ENCODE results near the gene PRKCH. TPM values are rescaled to one million over a fixed set of nuclear protein-coding genes. Genes with fewer than 3 reads are reported as not detected.

The PRKCH gene
- total and polyA plus RNA-seq, 10 of the 15 experiments (the other 5 are each of a cell fraction or from before 2014, with no cell fraction given), result 10.7 to 140 (median 33.2) TPM

DNA sequence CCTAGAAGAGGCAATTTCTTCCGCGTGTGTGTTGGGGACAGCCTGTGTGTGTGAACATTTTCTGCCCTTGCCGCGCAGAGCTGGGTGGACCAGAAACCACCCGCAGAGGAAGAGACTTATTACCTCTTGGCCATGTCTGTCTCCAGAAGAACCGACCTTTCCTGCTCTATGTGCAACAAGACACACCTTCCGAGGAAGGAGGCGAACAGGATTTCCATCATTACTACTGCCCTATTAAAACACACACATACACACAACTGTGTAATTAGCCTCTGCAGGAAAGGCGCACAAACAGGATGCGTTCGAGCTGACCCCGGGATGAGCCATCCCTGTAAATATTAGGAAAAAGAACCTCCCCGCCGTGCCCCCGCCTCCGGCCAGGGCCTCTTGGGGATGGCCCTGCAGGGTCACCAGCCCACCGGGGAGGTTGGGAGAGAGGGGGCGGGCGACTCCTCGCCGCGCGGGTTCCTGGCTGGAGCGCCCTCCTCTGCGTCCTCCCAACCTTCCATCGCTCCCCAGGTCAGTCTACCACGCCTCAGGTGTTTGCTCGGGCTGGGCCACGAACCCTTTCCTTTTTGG, 484 bp upstream of the PRKCH start:
- SMC1A ChIA-PET (ENCODE audit: uncharacterized antibody, unreplicated experiment), result interaction anchor here (0.6 to 6.4 kb wide), 7 partner anchors 18 to 111 kb away, joined by 3 to 64 read pairs (median 8); no protein-coding TSS in a partner anchor
- Histone ChIP-seq H4K20me1 (ENCODE audit: control insufficient read depth, insufficient read depth) (no peaks in the 10 kb centered on the region), H3K79me2 (ENCODE audit: control insufficient read depth, insufficient read depth, low read length) (peaks cover 48% of the 10 kb centered on the region), H3K4me2 (ENCODE audit: control insufficient read depth, insufficient read depth) (peak overlapping the region; percentile 83), H3K4me3 (peak overlapping the region; percentile 95), H3K36me3 (ENCODE audit: control insufficient read depth in 2 of 2, insufficient read depth in 2 of 2, low read length in 1 of 2) (no peaks in the 10 kb centered on the region; a peak in 1 of 4 replicates), H3K27ac (ENCODE audit: control insufficient read depth, insufficient read depth) (peak overlapping the region; percentile 80; the same call in 1 of the 2 replicates), H3K9me3 (replicated peaks; ENCODE audit: control insufficient read depth, insufficient read depth, low read length) (peaks cover 5% of the 10 kb centered on the region; the same call in 2 of the 3 replicates), H3K27me3 (replicated peaks in 1 of 2; ENCODE audit: control insufficient read depth in 2 of 2, insufficient read depth in 2 of 2, low read length in 1 of 2) (no peaks in the 10 kb centered on the region; a peak in 1 of 4 replicates), H3K4me1 (ENCODE audit: control insufficient read depth, insufficient read depth, low read length) (peaks cover 6% of the 10 kb centered on the region; the same call in 1 of the 2 replicates), H2AFZ (ENCODE audit: control insufficient read depth, low read depth, low read length) (peak overlapping the region; percentile 66), H3K9ac (ENCODE audit: control insufficient read depth, insufficient read depth, low read length) (peak overlapping the region; percentile 91; the same call in 1 of the 2 replicates)
- RAD21 ChIA-PET (ENCODE audit: unreplicated experiment), result interaction anchor here (1.1 to 6.9 kb wide), 9 partner anchors 17 to 181 kb away, joined by 3 to 62 read pairs (median 7); no protein-coding TSS in a partner anchor
- no peak for TF ChIP-seq ZNF384 (IDR thresholded peaks at IDR 0.05; ENCODE audit: borderline replicate concordance, low read depth, low read length)
- TF ChIP-seq IKZF2 (IDR thresholded peaks at IDR 0.05), result 0 out of 4 replicates have a peak, but pooled peaks of 1 of the 2 experiments have one; percentile 3
- TF ChIP-seq ZBTB33 (IDR thresholded peaks at IDR 0.05), result 0 out of 2 replicates have a peak, but pooled peaks have one; percentile 43
- CTCF ChIA-PET, result interaction anchor here (0.7 to 3.2 kb wide), 9 partner anchors 18 to 140 kb away, joined by 3 to 19 read pairs (median 4); no protein-coding TSS in a partner anchor
- intact Hi-C loops (cut with micrococcal nuclease; ENCODE audit: unreplicated experiment) (loop anchor here (5.0 kb wide), 1 partner anchor 441 kb away; the partner anchor contains the start of gene SNAPC1), in situ Hi-C loops (cut with MboI) (loop anchor here (25.0 kb wide), 1 partner anchor 116 kb away; no protein-coding TSS in a partner anchor)
- POLR2A ChIA-PET, result interaction anchor here (0.6 to 4.7 kb wide), 6 partner anchors 12 to 222 kb away, joined by 4 to 38 read pairs (median 8); no protein-coding TSS in a partner anchor
- no peak for ATAC-seq
- no peak for DNase-seq (ENCODE audit: low read depth, low spot score)
- no peak for FAIRE-seq
- TSS peak; percentile 56 for BruUV-seq (replicated peaks)
- 38% methylated on average over 29 of the region's 29 CpGs for WGBS (ENCODE audit: insufficient coverage, insufficient replicate concordance, low lambda C conversion rate, missing lambda C conversion rate)

All from GM12878 (cell line).